Measurements from ENCODE around the gene FRMD4A. TPM values are rescaled to one million over a fixed set of nuclear protein-coding genes. Genes with fewer than 3 reads are reported as not detected.
"Not testable (repeated sequence)": the region's sequence is repeated elsewhere in the genome, so short reads cannot be mapped to it uniquely, and the experiment has no call there.

Gene FRMD4A
- total RNA-seq, 1 experiment from 2014 or later = 51.1 TPM

GRCh38 chr10:14060320-14061070 lies 270.2 kb downstream of the FRMD4A start:
- DNase-seq (ENCODE audit: low read depth) = no peak

GRCh38 chr10:14056610-14057332 lies 274.0 kb downstream of the FRMD4A start:
- peak; percentile 40 for DNase-seq (ENCODE audit: low read depth)

GRCh38 chr10:14052931-14053330 lies 277.8 kb downstream of the FRMD4A start:
- DNase-seq (ENCODE audit: low read depth) = no peak

GRCh38 chr10:14050598-14050997 lies 280.1 kb downstream of the FRMD4A start:
- DNase-seq (ENCODE audit: low read depth) = no peak

GRCh38 chr10:14048930-14049613 lies 281.7 kb downstream of the FRMD4A start:
- no peak for DNase-seq (ENCODE audit: low read depth)

GRCh38 chr10:14047431-14047830 lies 283.3 kb downstream of the FRMD4A start:
- peak; percentile 70 for DNase-seq (ENCODE audit: low read depth)

GRCh38 chr10:14042051-14042450 lies 288.7 kb downstream of the FRMD4A start:
- not testable (repeated sequence) for DNase-seq (ENCODE audit: low read depth)

- DNase-seq (ENCODE audit: low read depth) = peak; percentile 29
These were observed 289.7 kb downstream of the FRMD4A start for GRCh38 chr10:14040787-14041631.

- peak; percentile 31 for DNase-seq (ENCODE audit: low read depth)
These were observed 290.6 kb downstream of the FRMD4A start for GRCh38 chr10:14039968-14040668.

- DNase-seq (ENCODE audit: low read depth) = no peak
These were observed 294.5 kb downstream of the FRMD4A start for GRCh38 chr10:14036233-14036632.

GRCh38 chr10:14035506-14035905 lies 295.2 kb downstream of the FRMD4A start:
- no peak for DNase-seq (ENCODE audit: low read depth)

- DNase-seq (ENCODE audit: low read depth) = peak; percentile 20
These were observed 298.2 kb downstream of the FRMD4A start for GRCh38 chr10:14032406-14032998.

GRCh38 chr10:14026325-14026724 lies 304.4 kb downstream of the FRMD4A start:
- DNase-seq (ENCODE audit: low read depth) = no peak

- no peak for DNase-seq (ENCODE audit: low read depth)
These were observed 305.2 kb downstream of the FRMD4A start for GRCh38 chr10:14025283-14026189.

GRCh38 chr10:14024329-14025202 lies 306.2 kb downstream of the FRMD4A start:
- peak; percentile 33 for DNase-seq (ENCODE audit: low read depth)

- peak; percentile 85 for DNase-seq (ENCODE audit: low read depth)
These were observed 306.9 kb downstream of the FRMD4A start for GRCh38 chr10:14023673-14024328.

- peak; percentile 85 for DNase-seq (ENCODE audit: low read depth)
These were observed 307.6 kb downstream of the FRMD4A start for GRCh38 chr10:14022954-14023672.
